Peyer's patch (tissue), 4 donors: ENCODE data around the gene CCR4.

Source experiments
- POLR2A ChIP-seq, 2 donors: fragments of 450-650 bp; IDR thresholded peaks; one replicate each; pipeline ENCODE4 v1.5.1; 2017; ENCODE audit warnings: antibody characterized with exemption in 2 of 2, mild to moderate bottlenecking in 2 of 2, moderate library complexity in 2 of 2
- TF ChIP-seq, protein P1 (sequence below), 6 experiments: fragments of 450-650 bp in 4 of 6; fragments of 200-600 bp in 2 of 6; sonication (generic) in 1 of 6; IDR thresholded peaks; one replicate each; pipeline ENCODE4 v1.5.1; 2017 to 2019; ENCODE audit warnings: antibody characterized with exemption in 6 of 6, mild to moderate bottlenecking in 3 of 6, moderate library complexity in 1 of 6

- TF ChIP-seq POLR2A (IDR thresholded peaks at IDR 0.05): no peak
- TF ChIP-seq, protein P1, sequence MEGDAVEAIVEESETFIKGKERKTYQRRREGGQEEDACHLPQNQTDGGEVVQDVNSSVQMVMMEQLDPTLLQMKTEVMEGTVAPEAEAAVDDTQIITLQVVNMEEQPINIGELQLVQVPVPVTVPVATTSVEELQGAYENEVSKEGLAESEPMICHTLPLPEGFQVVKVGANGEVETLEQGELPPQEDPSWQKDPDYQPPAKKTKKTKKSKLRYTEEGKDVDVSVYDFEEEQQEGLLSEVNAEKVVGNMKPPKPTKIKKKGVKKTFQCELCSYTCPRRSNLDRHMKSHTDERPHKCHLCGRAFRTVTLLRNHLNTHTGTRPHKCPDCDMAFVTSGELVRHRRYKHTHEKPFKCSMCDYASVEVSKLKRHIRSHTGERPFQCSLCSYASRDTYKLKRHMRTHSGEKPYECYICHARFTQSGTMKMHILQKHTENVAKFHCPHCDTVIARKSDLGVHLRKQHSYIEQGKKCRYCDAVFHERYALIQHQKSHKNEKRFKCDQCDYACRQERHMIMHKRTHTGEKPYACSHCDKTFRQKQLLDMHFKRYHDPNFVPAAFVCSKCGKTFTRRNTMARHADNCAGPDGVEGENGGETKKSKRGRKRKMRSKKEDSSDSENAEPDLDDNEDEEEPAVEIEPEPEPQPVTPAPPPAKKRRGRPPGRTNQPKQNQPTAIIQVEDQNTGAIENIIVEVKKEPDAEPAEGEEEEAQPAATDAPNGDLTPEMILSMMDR (IDR thresholded peaks at IDR 0.05): no peak
These were observed 3.1 kb downstream of the CCR4 start for GRCh38 chr3:32954506-32954905.
